Activated CD8-positive, alpha-beta memory T cell treated with anti-CD3 and anti-CD28 coated beads for 24 hours (primary cell): ENCODE results near the gene C2orf49.
"Not testable (repeated sequence)": the region's sequence is repeated elsewhere in the genome, so short reads cannot be mapped to it uniquely, and the experiment has no call there.

Experiments
- DNase-seq: peaks from one replicate; pipeline ENCODE4 v3.0.0-alpha.2; 2020

The C2orf49 gene

GRCh38 chr2:105321875-105322646, 15.3 kb upstream of the C2orf49 start:
- no peak for DNase-seq

GRCh38 chr2:105323111-105323510, 14.2 kb upstream of the C2orf49 start:
- DNase-seq, result no peak

DNA sequence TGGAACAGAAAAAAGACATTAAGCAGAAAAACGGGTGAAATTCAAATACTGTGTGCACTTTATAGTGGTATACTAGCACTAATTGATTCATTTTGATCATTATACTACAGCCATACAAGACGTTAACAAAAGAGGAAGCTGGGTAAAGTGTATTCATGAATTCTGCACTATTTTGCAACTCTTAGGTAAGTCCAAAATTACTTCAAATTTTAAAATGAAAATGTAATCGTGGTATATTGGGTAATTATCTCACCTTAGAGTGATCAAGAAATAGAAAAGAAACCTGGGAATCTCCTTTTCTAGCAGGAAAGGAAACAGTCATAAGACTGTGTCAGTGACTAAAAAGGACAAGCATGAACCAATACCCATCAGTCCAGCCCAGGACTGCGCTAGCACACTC, 13.2 kb upstream of the C2orf49 start:
- no peak for DNase-seq

DNA sequence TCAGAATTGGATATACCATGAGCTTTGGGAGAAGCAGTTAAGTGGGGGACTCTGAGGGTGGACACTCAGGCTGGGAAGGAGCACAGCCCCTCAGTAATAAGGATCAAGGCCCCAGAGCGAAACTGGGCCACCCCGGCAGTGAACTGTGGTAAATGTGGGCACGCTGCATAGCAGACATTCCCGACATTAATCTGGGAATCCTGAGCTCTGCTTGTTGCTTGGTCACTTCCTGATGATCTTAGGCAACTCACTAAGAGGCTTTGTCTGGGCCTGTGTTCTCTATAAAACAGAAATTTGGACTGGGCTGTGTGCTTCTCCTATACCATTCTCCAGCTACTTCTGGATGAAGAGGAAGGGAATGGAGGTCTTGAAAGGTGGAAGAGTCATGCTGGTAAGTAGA, 12.6 kb upstream of the C2orf49 start:
- no peak for DNase-seq

- DNase-seq, result no peak
These were observed 11.9 kb upstream of the C2orf49 start for GRCh38 chr2:105325389-105325963.

DNA sequence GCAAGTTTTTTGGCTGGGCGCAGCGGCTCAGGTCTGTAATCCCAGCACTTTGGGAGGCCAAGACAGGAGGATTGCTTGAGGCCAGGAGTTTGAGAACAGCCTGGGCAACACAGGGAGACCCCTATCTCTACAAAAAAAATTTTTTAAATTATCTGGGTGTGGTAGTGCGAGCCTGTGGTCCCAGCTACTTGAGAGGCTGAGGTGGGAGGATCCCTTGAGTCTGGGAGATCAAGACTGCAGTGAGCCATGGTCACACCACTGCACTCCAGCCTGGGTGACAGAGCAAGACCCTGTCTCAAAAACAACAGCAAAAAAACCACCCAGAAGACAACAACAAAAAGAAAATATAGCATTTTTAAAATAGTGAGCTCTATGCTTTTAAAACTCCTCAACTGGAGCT, 10.1 kb upstream of the C2orf49 start:
- not testable (repeated sequence) for DNase-seq

- DNase-seq, result no peak
These were observed 9.7 kb upstream of the C2orf49 start for GRCh38 chr2:105327690-105328089.

DNA sequence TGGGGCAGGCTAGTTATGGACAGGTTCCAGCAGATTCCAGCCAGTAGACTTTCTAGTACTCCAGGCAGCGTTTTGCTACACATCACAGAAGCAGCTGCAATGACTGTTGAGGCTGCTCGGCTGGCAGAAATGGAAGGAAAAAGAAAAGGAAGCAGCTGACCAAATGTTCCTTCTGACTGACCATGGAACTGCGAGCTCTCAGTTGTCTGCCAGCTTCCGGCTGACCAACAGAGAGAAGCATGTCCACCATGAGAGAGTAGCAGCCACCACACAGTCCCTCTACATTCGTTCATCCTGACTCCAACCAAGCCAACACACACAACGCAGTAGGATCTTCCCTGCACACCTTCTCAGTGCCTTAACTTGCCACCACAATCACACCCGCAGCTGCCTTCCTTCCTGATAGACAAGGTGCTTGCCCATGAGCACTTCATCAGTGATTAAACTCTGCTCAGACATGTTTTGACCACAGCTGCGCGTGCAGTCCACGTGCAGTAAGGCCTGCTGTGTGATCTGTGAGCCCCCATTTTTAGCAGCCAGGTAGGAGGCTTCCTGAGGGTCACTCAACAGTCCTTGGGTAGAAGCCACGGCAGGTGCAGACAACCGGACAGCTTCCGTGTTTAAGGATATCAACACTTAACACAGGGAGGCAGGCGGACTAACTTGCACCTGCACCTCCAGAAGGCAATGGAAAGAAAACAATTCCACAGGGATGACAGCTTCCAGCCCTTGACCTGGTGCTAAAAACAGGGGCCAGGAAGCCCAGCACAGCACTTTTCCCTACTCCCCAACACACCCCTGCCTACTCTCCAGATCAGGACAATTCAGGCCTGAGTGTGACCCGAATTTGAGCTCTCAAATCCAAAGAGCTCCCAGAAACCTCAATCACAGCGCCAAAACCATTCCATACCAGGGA, 8.8 kb upstream of the C2orf49 start:
- peak; percentile 69 for DNase-seq

GRCh38 chr2:105329197-105329554, 8.2 kb upstream of the C2orf49 start:
- peak; percentile 72 for DNase-seq

GRCh38 chr2:105329561-105330495, 7.5 kb upstream of the C2orf49 start, which contains the start of gene TGFBRAP1:
TGFBRAP1 (minus strand) TSS chr2:105329735; CDS start chr2:105308301, 21,434 bp downstream.
- peak; percentile 88 for DNase-seq

GRCh38 chr2:105330681-105331375, 6.5 kb upstream of the C2orf49 start:
- DNase-seq, result no peak

- no peak for DNase-seq
These were observed 3.1 kb upstream of the C2orf49 start for GRCh38 chr2:105334211-105334610.

DNA sequence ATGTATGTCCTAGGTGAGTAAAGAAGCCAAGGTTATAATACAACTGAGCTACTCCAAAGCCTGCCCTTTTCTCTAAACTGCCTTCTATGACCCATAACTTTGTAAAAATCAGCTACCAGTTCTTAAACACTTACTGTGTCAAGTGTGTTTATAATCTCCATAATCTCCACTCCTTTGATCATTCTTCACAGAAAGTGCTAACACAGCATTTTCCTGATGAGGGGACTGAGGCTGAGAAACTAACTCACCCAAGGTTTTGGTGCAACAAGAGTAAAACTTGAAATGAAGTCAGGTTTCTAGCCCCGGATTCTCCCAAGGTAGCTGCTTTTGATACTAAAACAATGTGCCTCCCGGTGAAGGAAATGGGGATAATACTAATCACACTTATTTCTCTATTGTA, 1.9 kb upstream of the C2orf49 start:
- DNase-seq, result no peak

DNA sequence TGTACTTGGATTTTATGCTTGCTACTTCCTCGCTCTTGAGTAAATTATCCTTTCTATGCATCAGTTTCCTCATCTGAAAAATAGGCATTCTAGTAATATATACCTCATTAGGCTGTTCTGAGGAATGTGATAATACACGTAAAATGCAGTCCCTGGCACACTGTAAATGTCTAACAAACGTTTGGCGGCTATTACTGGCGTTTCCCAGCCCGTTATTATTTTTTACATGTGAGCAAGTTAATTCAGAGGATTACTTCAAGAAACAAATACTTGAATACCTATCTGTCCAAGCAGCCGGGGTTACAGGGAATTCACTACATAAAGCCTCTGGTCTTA, 586 bp upstream of the C2orf49 start:
- no peak for DNase-seq

DNA sequence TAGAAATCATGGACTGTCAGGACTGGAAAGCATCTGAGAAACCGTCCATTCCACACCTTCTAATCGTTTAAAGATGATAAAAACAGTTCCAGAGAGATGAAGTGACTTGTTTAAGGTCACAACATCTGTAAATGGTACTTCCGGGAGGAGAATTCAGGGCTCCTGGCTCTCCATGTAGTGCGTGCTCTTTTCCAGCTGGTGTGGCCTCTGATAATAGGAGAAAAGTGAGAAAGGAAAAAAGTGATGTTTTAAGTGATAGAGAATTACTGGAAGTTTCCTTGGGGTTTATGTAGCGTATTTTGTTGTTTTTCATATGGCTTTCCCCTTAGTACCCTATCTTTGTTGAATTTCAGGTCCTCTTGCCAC, 663 bp downstream of the C2orf49 start:
- DNase-seq, result no peak

GRCh38 chr2:105339414-105339813, 2.1 kb downstream of the C2orf49 start:
- DNase-seq, result no peak

DNA sequence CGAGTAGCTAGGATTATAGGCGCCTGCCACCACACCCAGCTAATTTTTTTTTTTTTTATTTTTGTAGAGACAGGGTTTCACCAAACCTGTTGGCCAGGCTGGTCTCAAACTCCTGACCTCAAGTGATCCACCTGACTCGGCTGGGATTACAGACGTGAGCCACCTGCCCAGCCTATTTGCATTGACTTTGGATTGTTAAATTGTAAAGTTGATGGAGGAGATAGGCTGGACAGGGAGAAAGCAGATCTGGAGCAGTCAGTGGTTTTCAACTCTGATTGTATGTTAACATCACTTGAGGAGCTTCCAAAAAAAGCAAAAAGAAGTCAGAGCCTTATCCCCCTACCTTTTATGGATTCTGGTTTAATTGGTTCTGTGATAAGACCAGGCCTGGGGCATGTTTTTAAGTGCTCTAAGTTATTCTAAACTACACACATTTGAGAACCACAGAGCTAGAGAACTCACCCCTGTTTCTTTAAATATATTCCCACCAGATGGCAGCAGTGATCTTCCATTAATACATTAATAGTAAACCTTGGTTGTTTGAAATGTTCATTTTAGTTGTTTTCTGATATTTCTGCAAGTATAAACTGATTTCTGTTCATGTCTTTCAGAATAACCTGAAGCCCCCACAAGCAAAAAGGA, 7.5 kb downstream of the C2orf49 start:
- no peak for DNase-seq

DNA sequence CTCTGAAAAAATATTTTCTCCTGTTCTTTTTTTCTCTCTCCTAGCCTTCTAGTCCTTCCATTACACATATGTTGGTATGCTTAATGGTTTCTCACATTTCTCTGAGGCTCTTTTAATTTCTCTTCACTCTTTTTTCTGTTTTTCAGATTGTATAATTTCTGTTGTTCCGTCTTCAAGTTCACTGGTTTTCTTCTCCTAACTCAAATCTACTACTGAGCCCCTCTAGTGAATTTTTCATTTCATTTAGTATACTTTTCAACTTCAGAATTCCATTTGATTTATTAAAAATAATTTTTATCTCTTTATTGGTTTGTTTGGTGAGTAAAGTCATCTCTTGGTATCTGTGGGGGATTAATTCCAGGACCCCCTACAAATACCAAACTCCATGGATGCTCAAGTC, 19.8 kb downstream of the C2orf49 start:
- DNase-seq, result no peak

GRCh38 chr2:105358593-105358992, 21.3 kb downstream of the C2orf49 start:
- DNase-seq, result no peak

GRCh38 chr2:105361102-105361889, 24.0 kb downstream of the C2orf49 start:
- no peak for DNase-seq
